Activated CD4-positive, alpha-beta memory T cell treated with anti-CD3 and anti-CD28 coated beads for 36 hours (primary cell): Measurements from ENCODE around the gene VSTM4. TPM values are rescaled to one million over a fixed set of nuclear protein-coding genes. Genes with fewer than 3 reads are reported as not detected.

Source experiments
- CTCF ChIA-PET: fragments of 350-600 bp; sonication (Branson Sonifier 250); formaldehyde crosslinking; loops from one replicate; lab custom pipeline; 2021; ENCODE audit warnings: antibody characterized with exemption, inconsistent platforms; lab: Charles Lee
- POLR2A ChIA-PET: fragments of 350-600 bp; sonication (Branson Sonifier 250); formaldehyde crosslinking; loops from one replicate; lab custom pipeline; 2021; ENCODE audit warnings: antibody characterized with exemption; lab: Charles Lee
- DNase-seq: peaks from one replicate; pipeline ENCODE4 v3.0.0-alpha.2; 2020
- H3K27ac Mint-ChIP-seq: one replicate; pipeline ENCODE4 v1.8.0; 2021; ENCODE audit warnings: mixed read lengths
- H3K27me3 Mint-ChIP-seq: one replicate; pipeline ENCODE4 v1.8.0; 2021; ENCODE audit warnings: mixed read lengths
- H3K36me3 Mint-ChIP-seq: one replicate; pipeline ENCODE4 v1.8.0; 2021; ENCODE audit warnings: mixed read lengths
- H3K4me1 Mint-ChIP-seq: one replicate; pipeline ENCODE4 v1.8.0; 2021; ENCODE audit warnings: low read depth, mixed read lengths
- H3K4me3 Mint-ChIP-seq: one replicate; pipeline ENCODE4 v1.8.0; 2021; ENCODE audit warnings: mild to moderate bottlenecking, mixed read lengths
- H3K9me3 Mint-ChIP-seq: one replicate; pipeline ENCODE4 v1.8.0; 2021; ENCODE audit warnings: mixed read lengths
- intact Hi-C: fragments of 100-400 bp; cut with micrococcal nuclease; formaldehyde crosslinking; loops from one replicate; pipeline ENCODE4 v1.15.1; 2023
- total RNA-seq, 2 experiments: library from RNA; stranded (reverse); gene quantifications; one replicate each; pipeline ENCODE4 v1.2.3, GENCODE V29; 2021

Gene VSTM4
- total RNA-seq, 2 experiments from 2014 or later: 0.10 to 0.24 TPM

DNA sequence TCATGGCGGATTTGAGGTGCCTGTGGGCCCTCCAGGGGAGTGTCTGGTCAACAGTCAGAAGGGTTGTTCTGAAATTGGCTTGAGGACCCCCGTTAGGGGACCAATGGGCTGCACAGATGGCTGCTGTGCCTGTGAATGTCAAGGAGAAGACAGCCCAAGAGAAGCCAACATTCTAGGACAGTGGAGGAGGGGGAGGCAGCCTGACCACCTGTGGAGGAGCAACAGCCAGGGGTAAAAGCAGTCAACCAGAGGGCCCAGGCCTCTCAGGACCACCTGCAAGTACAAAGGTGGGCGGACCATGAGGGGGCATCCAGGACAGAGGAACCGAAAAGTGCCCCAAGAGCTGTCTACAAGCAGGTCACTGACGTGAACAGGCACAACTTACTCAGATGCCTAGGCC is 76.6 kb downstream of the VSTM4 start:
- intact Hi-C loops: no loop called here
- no peak for DNase-seq
- ChIA-PET POLR2A (no interaction called here), CTCF (interaction anchor here (0.6 kb wide), 1 partner anchor 200 kb away, joined by 3 read pairs; no protein-coding TSS in a partner anchor)
- H3K36me3 Mint-ChIP-seq: no peaks in the 10 kb centered on the region
- H3K4me3 Mint-ChIP-seq: no peak overlapping the region
- H3K27me3 Mint-ChIP-seq: no peaks in the 10 kb centered on the region
- H3K9me3 Mint-ChIP-seq: no peaks in the 10 kb centered on the region
- no peak overlapping the region for H3K27ac Mint-ChIP-seq
- H3K4me1 Mint-ChIP-seq: no peaks in the 10 kb centered on the region

DNA sequence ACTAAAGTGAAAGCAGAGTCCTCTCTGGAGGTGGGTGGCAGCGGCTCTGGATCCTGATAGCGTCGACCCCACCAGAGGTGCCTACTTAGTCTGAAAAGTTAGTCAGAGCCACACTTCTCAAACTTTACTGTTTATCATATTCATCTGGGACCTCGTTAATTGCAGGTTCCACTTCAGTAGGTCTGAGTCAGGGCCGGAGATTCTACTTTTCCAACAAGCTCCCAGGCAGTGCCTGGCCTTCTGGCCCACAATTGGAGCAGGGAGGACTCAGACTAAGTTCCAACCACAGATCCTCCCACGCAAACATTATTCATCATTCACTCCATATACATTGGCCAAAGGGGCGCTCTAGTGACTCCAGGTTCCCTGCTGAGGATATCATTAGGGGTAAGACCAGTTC is 78.1 kb downstream of the VSTM4 start:
- H3K27me3 Mint-ChIP-seq: no peaks in the 10 kb centered on the region
- no peak for DNase-seq
- no peaks in the 10 kb centered on the region for H3K36me3 Mint-ChIP-seq
- intact Hi-C loops: no loop called here
- POLR2A ChIA-PET: no interaction called here
- CTCF ChIA-PET: no interaction called here
- no peak overlapping the region for H3K27ac Mint-ChIP-seq
- H3K4me3 Mint-ChIP-seq: no peak overlapping the region
- H3K9me3 Mint-ChIP-seq: no peaks in the 10 kb centered on the region
- H3K4me1 Mint-ChIP-seq: no peaks in the 10 kb centered on the region

DNA sequence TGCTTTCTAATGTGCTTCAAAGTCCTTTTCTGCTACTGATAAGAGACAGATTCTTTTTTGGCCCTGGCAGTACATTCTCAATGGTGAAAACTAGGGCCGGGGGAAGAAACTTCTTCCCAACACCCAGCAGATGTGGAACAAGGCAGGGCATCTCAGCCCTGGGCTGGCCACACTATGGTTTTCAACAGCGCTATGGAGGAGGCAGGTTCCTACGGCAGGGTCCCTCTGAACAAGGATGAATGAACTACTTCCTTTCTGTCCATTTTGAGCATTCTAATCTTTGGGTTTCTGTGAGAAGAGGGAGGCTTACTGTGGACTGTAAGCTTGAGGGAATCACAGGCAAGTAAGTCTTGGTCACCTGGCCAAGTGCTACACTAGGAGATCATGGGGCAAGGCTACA is 78.7 kb downstream of the VSTM4 start:
- DNase-seq: no peak
- no peaks in the 10 kb centered on the region for H3K9me3 Mint-ChIP-seq
- H3K4me3 Mint-ChIP-seq: no peak overlapping the region
- no peaks in the 10 kb centered on the region for H3K27me3 Mint-ChIP-seq
- intact Hi-C loops: no loop called here
- H3K27ac Mint-ChIP-seq: no peak overlapping the region
- no peaks in the 10 kb centered on the region for H3K4me1 Mint-ChIP-seq
- ChIA-PET POLR2A (no interaction called here), CTCF (no interaction called here)
- H3K36me3 Mint-ChIP-seq: no peaks in the 10 kb centered on the region

DNA sequence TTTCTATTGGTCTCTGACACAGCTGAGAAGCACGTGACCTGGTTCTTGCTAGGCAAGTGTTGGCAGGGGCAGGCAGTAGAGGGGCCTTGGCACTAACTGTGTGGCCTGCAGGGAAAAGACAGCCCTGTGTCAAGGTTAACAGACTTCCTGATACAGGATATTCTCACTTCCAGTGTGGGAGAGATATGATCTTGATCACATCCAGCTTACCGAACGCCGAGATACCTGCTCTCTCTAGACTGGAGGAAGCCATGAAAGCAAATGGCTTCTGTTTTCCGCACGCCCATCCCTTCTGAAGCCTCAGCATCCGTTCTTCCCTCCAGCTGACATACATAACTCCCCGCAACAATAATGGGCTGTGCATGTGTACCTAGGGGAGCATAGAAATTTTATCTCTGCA is 79.4 kb downstream of the VSTM4 start:
- Mint-ChIP-seq H3K36me3 (no peaks in the 10 kb centered on the region), H3K27me3 (no peaks in the 10 kb centered on the region), H3K27ac (no peak overlapping the region), H3K4me1 (no peaks in the 10 kb centered on the region), H3K4me3 (no peak overlapping the region), H3K9me3 (no peaks in the 10 kb centered on the region)
- CTCF ChIA-PET: no interaction called here
- intact Hi-C loops: no loop called here
- POLR2A ChIA-PET: no interaction called here
- no peak for DNase-seq

DNA sequence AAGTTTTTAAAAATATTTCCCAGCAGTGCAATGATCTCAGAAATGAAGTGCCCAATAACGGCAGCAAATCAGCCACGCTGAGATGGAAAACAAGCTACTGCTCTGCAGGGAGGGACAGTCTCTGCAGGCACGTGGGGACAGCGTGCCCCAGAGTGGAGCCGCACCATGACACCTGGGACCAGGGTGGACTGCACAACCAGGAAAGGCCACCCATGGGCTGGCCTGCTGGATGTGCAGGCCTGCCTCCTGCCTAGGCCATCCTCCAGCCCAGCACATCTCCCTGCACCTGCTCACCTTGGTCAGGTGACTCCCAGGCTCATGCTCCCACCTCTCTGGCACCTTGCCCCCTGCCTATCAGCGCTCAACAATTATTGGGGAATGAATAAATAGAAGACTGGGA is 80.4 kb downstream of the VSTM4 start:
- Mint-ChIP-seq H3K36me3 (no peaks in the 10 kb centered on the region), H3K27ac (no peak overlapping the region), H3K27me3 (no peaks in the 10 kb centered on the region), H3K4me3 (no peak overlapping the region), H3K9me3 (no peaks in the 10 kb centered on the region), H3K4me1 (no peaks in the 10 kb centered on the region)
- intact Hi-C loops: no loop called here
- POLR2A ChIA-PET: no interaction called here
- DNase-seq: no peak
- CTCF ChIA-PET: no interaction called here

DNA sequence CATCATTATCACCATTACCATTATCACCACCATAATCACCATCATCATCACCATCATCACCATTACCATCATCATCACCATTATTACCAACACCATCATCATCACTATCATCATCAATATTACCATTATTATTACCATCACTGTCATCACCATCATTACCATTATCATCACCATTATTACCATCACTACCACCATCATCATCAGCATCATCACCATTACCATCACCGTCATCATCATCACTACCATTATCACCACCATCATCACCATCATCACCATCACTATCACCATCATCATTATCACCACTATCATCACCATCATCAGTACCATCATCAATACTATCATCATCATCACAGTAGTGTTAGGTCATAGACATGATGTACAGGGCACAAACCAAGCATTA is 81.4 kb downstream of the VSTM4 start:
- CTCF ChIA-PET: no interaction called here
- intact Hi-C loops: no loop called here
- H3K36me3 Mint-ChIP-seq: no peaks in the 10 kb centered on the region
- H3K9me3 Mint-ChIP-seq: no peaks in the 10 kb centered on the region
- no peaks in the 10 kb centered on the region for H3K27me3 Mint-ChIP-seq
- H3K4me3 Mint-ChIP-seq: no peak overlapping the region
- POLR2A ChIA-PET: no interaction called here
- H3K27ac Mint-ChIP-seq: no peak overlapping the region
- DNase-seq: no peak
- no peaks in the 10 kb centered on the region for H3K4me1 Mint-ChIP-seq

DNA sequence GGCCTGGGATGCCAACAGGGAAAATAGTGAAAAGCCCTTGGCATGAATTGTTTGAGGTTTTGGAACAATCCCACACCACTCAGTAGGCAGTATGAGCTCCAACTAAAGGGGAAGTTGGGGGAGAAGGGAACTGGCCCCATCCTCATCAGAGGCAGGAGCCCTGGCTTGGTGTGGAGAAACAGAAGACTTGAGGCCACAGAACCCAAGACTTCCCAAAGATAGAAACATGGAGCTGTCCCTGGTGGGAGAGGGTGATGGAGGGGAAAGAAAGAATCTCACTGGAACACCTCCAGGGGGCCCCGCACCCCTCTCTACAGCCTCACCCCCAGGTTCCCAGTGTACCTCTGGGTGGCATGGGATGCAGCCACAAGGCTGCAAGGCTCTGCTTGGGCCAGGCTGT is 85.7 kb downstream of the VSTM4 start:
- intact Hi-C loops: no loop called here
- CTCF ChIA-PET: no interaction called here
- no peaks in the 10 kb centered on the region for H3K9me3 Mint-ChIP-seq

DNA sequence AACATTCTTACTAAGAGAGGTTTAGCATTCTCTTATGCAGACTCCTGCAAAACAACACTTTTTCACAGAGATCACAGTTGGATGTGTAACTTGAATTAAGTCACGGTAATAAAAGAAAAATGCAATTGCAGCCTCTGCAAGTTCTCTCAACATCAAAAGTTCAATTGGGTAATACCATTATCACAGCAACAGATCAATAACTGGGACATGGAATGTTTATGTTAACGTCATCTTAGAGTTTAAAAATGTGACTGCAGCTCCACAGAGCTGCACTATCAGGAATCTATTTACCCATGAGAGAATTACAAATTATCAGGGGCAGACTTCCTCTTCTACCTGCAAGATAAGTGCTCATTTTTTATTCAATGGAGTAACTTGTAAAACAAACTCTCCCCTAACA is 86.7 kb downstream of the VSTM4 start:
- no peak for DNase-seq
- POLR2A ChIA-PET: no interaction called here
- H3K36me3 Mint-ChIP-seq: no peaks in the 10 kb centered on the region
- intact Hi-C loops: no loop called here
- H3K4me1 Mint-ChIP-seq: no peaks in the 10 kb centered on the region
- H3K27me3 Mint-ChIP-seq: no peaks in the 10 kb centered on the region
- H3K27ac Mint-ChIP-seq: no peak overlapping the region
- CTCF ChIA-PET: no interaction called here
- no peak overlapping the region for H3K4me3 Mint-ChIP-seq
- no peaks in the 10 kb centered on the region for H3K9me3 Mint-ChIP-seq

More for the DNA sequence above, 85.7 kb downstream of the VSTM4 start:
- no peak for DNase-seq
- H3K36me3 Mint-ChIP-seq: no peaks in the 10 kb centered on the region
- no peaks in the 10 kb centered on the region for H3K27me3 Mint-ChIP-seq
- POLR2A ChIA-PET: no interaction called here
- H3K4me3 Mint-ChIP-seq: no peak overlapping the region
- no peaks in the 10 kb centered on the region for H3K4me1 Mint-ChIP-seq
- no peak overlapping the region for H3K27ac Mint-ChIP-seq

DNA sequence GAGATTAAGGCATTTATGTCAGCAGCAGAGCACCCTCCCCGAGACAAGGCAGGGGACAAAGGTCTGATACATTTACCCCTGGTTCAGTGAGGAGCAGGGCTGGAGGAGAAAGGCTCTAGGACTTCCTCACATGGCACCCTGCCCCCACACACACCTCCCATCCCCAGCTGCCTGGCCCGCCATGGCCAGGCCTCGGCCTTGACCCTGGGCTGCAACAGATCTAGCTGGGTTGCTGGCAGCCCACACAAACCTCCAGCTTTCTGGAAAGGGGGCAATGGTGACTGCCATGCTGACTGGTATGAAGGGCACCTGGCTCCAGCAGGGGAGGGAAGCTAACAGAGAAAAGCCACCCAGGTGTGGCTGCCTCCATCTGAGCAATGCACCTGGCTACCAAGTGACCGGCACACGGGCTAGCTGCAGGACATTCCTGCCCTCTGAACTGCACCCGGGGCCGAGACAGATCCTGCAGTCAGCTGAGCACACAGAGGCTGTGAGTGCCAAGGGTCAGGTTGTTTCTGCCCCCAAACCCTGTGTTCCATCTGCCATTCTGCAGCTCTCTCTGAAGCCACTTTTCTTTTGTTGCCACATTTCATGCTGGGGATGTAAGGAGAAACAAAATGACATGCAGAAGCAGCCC is 89.9 kb downstream of the VSTM4 start:
- no peak for DNase-seq
- POLR2A ChIA-PET: no interaction called here
- no peaks in the 10 kb centered on the region for H3K36me3 Mint-ChIP-seq
- intact Hi-C loops: no loop called here
- no peaks in the 10 kb centered on the region for H3K4me1 Mint-ChIP-seq
- H3K4me3 Mint-ChIP-seq: no peak overlapping the region
- CTCF ChIA-PET: no interaction called here
- H3K27me3 Mint-ChIP-seq: no peaks in the 10 kb centered on the region
- no peaks in the 10 kb centered on the region for H3K9me3 Mint-ChIP-seq
- H3K27ac Mint-ChIP-seq: no peak overlapping the region

DNA sequence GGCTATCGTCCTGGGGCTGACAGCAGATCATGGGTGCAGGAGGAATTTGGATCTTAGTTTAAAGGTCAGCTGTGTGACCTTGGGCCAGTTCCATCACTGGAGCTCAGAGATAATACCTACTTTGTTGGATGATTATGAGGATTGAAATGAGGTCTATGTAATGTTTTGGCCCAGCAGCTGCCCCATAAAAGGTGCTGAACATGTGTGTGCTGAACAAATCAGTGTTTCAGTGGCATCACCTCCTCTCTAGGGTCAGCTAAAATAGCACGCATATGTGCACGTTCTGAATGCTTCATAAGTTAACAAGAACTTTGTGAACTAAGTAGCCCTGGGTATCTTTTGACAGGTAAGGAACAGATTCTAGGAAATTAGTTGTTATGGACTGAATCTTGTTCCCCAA is 90.8 kb downstream of the VSTM4 start:
- no peak overlapping the region for H3K27ac Mint-ChIP-seq
- DNase-seq: no peak
- CTCF ChIA-PET: no interaction called here
- no peaks in the 10 kb centered on the region for H3K4me1 Mint-ChIP-seq
- POLR2A ChIA-PET: no interaction called here
- H3K36me3 Mint-ChIP-seq: no peaks in the 10 kb centered on the region
- intact Hi-C loops: no loop called here
- no peaks in the 10 kb centered on the region for H3K27me3 Mint-ChIP-seq
- H3K9me3 Mint-ChIP-seq: peaks cover 2% of the 10 kb centered on the region
- no peak overlapping the region for H3K4me3 Mint-ChIP-seq

DNA sequence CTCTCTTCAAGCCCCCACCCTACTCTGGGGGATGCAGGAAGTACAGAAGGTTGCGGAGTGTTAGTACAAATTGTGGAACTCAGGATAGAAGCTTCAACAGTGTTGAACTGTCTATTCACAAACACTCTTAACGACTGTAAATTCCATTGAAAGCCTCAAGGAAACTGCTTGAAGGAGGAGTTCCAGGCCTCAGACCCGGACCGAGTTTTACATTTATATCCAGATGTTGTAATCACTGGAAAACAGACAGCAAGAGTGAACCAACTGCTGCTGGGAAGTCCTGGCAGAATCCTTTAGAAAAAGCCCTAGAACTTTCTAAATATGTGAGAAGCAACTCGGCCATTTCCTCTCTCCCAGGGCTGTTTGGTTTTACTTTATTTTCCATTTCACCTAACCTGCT is 91.6 kb downstream of the VSTM4 start:
- H3K4me1 Mint-ChIP-seq: no peaks in the 10 kb centered on the region
- DNase-seq: no peak
- no peak overlapping the region for H3K4me3 Mint-ChIP-seq
- no peaks in the 10 kb centered on the region for H3K36me3 Mint-ChIP-seq
- peaks cover 2% of the 10 kb centered on the region for H3K9me3 Mint-ChIP-seq
- CTCF ChIA-PET: no interaction called here
- POLR2A ChIA-PET: no interaction called here
- H3K27ac Mint-ChIP-seq: no peak overlapping the region
- intact Hi-C loops: no loop called here
- H3K27me3 Mint-ChIP-seq: peaks cover 2% of the 10 kb centered on the region

- intact Hi-C loops: no loop called here
- H3K27me3 Mint-ChIP-seq: peaks cover 2% of the 10 kb centered on the region
- peaks cover 2% of the 10 kb centered on the region for H3K9me3 Mint-ChIP-seq
- H3K36me3 Mint-ChIP-seq: no peaks in the 10 kb centered on the region
- no peaks in the 10 kb centered on the region for H3K4me1 Mint-ChIP-seq
- no peak for DNase-seq
- POLR2A ChIA-PET: no interaction called here
- H3K4me3 Mint-ChIP-seq: no peak overlapping the region
- no peak overlapping the region for H3K27ac Mint-ChIP-seq
- CTCF ChIA-PET: no interaction called here
These were observed 92.3 kb downstream of the VSTM4 start for GRCh38 chr10:49023071-49023470.

- no peaks in the 10 kb centered on the region for H3K4me1 Mint-ChIP-seq
- H3K36me3 Mint-ChIP-seq: no peaks in the 10 kb centered on the region
- intact Hi-C loops: no loop called here
- no peak for DNase-seq
- H3K9me3 Mint-ChIP-seq: peaks cover 2% of the 10 kb centered on the region
- ChIA-PET CTCF (no interaction called here), POLR2A (no interaction called here)
- no peak overlapping the region for H3K4me3 Mint-ChIP-seq
- H3K27me3 Mint-ChIP-seq: peaks cover 7% of the 10 kb centered on the region
- H3K27ac Mint-ChIP-seq: no peak overlapping the region
These were observed 93.6 kb downstream of the VSTM4 start for GRCh38 chr10:49021685-49022084.
